Skin epidermis (tissue), 12 donors: Measurements from ENCODE around the gene ARHGAP4.

ENCODE experiments used
- H3K27ac ChIP-seq, 21 experiments: fragments of 200-600 bp; sonication (generic) in 11 of 21; one replicate each; pipeline ENCODE4 v1.5.0; 2020; ENCODE audit warnings: mild to moderate bottlenecking in 3 of 21, inconsistent platforms in 2 of 21, moderate library complexity in 2 of 21
- H3K4me3 ChIP-seq, 7 experiments: fragments of 200-600 bp; sonication (generic) in 2 of 7; one replicate each; pipeline ENCODE4 v1.5.0; 2020; ENCODE audit warnings: inconsistent platforms in 2 of 7, mild to moderate bottlenecking in 2 of 7, moderate library complexity in 1 of 7

Gene ARHGAP4

DNA sequence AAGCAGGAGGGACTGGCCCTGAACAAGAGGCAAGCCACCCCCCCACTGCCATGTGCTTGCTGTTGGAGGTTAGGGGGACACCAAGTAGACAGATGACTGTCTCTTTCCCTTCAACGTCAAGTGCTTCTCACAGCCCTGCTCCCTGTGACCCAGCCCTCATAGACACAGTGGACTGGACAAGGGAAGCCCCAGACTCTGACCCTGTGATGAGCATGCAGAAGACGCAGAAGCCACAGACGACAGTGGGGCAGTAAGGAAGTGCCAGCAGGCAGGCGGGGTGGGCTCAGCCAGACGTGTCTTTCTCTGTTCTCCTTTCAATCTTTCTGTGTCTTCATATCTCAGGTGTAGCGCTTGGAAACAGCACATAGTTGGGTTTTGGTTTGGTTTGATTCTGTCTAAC, 37.7 kb downstream of the ARHGAP4 start:
- Histone ChIP-seq H3K27ac (no peak overlapping the region), H3K4me3 (no peak overlapping the region)

DNA sequence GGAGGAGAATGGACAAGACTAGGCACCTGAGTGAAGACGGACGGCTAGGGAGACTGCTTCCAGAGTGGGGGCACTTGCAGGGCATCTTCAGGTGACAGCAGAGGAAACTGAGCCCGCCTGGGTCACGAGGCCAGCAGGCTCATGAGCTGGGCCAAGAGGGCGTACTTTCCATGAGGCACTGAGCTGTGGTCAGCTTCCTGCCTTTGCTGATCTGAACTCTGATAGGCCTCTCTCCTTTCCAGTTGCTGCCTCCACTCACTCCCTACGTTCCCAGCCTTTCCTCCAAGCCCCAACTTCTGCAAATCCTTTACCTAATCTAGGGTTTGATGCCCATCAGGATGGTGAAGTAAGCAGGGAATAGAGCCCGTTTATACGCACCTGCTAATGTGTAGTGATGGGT, 38.7 kb downstream of the ARHGAP4 start:
- no peak overlapping the region for H3K27ac ChIP-seq
- H3K4me3 ChIP-seq = no peak overlapping the region

DNA sequence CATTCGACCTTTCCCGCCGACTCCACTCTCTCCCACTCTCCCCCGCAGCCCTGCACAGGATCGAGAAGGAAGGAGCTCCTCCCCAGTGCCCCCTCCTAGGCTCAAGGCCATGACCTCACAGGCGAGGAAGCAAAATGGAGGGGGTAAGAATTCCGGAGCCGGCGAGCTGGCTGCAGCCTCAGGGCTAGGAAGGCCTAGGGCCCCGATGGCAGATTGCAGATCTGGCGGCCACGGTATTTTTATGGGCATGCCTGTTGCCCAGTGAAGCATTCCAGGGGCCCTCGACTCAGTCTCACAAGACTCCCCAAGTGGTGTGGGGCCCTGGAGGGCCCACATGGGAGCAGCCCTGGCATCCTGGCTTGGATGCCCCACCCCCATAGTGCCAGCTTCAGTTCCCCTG, 39.1 kb downstream of the ARHGAP4 start:
- no peak overlapping the region for H3K27ac ChIP-seq

DNA sequence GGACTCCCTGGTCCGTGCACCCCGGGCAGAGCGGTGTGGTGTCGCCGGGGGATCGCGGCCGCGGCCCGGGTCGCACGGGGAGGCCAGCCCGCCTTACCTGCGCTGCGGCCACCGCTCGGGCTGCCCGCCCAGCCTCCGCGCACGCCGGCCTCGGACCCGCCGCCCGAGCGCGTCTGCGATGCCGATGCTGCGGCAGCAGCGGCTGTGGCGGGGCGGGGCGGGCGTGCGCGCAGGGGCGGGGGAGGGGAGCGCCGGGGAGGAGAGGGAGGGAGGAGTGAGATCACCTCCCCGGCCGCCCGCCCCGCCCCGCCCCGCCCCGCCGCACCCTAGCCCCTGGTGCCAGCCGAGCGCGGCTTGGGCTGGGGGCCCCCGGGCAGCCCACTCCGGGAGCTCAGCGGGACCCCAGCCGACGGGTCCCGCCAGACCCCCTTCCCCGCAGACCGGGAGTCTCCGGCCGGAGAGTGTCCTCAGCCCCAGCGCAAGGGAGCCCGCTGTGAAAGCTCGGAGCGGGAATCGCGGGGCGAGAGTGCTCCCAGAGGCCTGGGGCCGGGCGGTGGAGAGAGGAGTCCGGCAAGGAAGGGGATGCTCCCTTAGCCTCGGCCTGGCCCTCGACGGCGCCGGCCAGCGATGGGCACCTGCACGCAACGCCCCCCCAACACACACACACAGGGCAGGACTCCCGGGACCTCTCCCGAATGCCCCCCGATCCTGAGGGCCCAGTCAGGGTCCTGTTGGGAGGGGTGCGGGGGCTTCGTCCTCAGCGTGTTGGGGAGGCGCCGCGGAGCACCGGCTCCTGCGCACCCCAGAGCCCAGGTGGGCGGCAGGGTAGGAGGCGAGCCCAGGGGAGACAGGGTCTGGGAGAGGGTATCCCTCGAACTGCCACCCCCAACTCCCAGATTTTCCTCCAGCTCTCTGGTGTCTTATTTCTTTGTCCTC, 39.8 kb downstream of the ARHGAP4 start, which contains the start of gene L1CAM:
L1CAM (minus strand) TSS at position 206 of the 936 bp plus-strand sequence. CDS start 10,337 bp downstream, outside the sequence.
- H3K27ac ChIP-seq = no peak within 1 kb of the TSS
- H3K4me3 ChIP-seq = peak within 1 kb of the TSS in 3 of 7 experiments; percentile 11 to 27 (median 14)

More for the DNA sequence above, 39.1 kb downstream of the ARHGAP4 start:
- no peak overlapping the region for H3K4me3 ChIP-seq

DNA sequence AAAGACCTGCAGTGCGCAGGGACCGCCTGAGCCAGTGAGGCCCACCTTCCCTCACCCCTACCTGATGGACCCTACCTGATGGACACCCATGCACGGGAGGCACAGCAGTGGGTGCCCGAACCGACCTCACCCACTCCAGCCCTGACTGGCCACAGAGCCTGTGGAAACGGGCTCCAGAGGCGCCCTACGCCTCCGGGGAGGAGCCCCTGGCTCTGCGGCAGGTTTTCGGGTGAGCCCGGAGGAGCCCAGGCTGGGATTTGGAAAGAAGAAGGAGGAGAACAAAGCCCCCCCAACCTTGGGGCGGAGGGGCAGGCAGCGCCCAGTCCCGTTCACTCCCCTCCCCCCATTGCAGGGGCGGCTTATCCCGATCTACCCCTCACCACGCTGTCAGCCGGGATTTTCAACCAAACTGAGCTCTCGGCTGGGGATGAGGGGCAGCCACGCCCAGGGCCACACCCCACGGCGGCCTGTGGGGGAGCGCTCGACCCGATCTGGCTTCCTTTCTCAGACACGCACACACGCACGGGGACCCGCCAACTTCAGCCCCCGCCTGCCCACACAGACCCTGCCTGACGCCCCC, 40.8 kb downstream of the ARHGAP4 start:
- Histone ChIP-seq H3K4me3 (peak overlapping the region in 3 of 7 experiments; percentile 11 to 27 (median 14)), H3K27ac (no peak overlapping the region)

DNA sequence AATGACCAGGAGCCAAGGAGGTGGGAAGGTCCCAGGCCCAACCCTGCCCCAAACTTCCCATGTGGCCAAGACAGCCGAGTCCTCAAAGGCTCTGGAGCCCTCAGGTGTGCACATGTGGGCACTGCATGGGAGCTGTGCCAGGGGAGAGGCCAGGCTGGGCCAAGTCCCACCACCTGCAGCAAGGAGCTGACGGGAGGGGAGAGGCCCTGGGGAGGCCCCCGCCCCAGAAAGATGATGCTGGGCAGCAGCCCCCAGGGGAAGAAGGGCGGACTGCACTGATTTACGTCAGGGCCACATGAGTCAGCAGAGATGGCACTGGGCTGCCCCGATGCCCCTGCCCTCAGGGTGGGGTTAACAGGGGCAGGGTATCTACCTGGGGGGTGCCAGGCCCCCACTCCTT, 41.5 kb downstream of the ARHGAP4 start:
- no peak overlapping the region for H3K27ac ChIP-seq
- no peak overlapping the region for H3K4me3 ChIP-seq

DNA sequence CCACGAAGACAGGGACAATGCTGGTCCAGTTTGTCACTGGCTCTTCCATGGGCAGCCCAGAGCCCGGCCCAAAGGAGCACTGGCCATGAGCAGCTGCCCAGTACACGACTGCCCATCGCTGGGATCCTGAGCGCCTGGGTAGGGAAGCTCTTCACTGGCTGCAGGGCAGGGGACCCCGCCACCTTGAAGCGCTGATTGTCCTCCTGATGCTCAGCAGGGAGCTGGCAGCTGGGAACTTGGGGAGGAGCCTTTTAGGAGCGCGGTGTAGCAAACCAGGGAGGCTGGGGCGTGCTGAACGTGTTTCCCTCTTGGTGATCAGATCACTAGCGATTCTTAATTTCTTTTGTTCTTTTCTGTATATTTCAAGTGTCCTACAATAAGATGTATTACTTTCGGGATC, 41.9 kb downstream of the ARHGAP4 start:
- H3K27ac ChIP-seq = no peak overlapping the region
- H3K4me3 ChIP-seq = no peak overlapping the region

DNA sequence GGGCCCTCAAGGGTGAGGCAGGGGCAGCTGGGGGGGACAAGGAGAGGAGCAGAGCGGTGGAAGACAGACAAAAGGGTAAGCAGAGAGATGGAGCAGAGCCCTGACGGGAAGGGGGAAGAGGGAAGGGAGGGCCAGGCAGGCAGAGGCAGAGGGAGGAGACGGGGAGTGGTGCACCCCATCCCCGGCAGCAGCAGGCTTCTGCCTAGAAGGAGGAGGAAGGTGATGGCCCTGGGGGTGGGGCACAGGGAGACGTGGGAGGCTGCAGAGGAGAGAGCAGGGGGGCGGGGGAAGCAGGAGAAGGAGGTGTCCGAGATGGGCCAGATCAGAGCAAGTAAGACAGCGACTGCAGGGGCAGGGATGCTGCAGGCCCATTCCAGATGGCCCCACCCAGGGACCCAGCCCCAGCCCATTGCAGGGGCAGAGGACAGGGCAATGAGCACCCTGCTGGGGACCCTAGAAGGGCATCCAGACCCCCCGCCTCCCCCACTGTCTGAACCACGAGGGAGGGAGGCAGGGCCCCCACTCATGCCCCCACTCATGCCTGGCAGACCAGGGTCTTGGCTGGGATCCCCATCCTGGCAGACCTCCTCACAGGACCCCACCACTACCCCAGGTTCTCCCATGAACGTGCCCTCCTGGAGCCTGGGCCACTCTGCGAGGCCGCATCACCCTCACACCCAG, 42.8 kb downstream of the ARHGAP4 start:
- Histone ChIP-seq H3K27ac (no peak overlapping the region), H3K4me3 (no peak overlapping the region)

DNA sequence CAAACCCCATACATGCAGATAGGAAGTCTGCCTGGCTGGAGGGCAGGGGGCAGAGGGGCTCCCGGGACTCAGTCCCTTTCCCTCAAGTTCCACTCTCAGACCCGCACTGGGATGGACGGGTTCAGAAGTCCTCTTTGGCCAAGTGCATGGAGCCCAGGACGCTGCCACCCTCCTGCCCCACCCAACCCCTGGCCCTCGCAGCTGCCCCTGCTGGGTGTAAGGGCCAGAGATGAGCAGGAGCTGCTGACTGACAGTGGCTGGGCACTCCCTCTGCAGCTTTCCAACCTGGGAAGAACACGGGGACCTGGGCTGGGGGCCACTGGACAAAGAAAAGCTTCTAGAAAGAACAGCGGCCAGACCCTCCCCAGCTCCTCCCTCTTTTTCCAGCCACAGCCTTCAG, 43.5 kb downstream of the ARHGAP4 start:
- Histone ChIP-seq H3K27ac (no peak overlapping the region), H3K4me3 (no peak overlapping the region)

DNA sequence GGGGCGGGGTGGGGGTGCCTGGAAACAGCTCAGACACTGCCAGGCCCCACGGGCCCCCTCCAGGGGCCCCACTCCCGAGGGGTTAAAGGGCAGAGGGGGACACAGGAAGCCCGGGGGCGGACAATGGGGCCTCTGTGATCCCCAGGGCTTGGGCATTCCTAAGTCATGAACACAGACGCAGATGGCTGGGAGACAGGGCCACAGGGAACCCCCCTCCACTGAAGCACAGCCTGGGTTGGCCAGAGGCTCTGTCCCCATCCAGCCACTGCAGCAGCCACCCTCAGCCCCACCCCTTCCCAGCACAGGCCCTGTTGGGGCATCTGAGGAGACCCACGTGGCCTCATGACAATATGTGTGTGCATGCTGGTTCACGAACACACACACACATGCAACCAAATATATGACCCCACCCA, 44.0 kb downstream of the ARHGAP4 start:
- Histone ChIP-seq H3K27ac (no peak overlapping the region), H3K4me3 (no peak overlapping the region)

DNA sequence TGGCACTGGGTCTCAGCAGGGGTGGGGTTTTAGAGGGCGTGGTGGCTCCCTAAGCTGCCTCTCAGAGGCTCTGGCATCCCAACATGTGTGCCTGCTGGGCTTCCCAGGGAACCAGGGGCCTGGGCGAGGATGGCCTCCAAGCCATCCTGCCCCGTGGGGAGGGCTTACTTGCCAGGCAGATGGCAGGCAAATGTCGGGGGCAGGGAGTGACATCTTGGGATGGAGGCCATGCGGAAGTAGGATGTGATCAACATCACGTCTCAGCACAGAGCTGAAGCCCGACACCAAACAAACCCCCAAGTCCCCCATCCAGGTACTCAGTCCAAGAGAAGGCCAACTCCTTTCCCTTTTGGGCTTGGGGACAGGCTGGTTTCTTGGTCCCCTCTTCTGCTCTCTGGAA, 44.8 kb downstream of the ARHGAP4 start:
- Histone ChIP-seq H3K4me3 (no peak overlapping the region), H3K27ac (no peak overlapping the region)

DNA sequence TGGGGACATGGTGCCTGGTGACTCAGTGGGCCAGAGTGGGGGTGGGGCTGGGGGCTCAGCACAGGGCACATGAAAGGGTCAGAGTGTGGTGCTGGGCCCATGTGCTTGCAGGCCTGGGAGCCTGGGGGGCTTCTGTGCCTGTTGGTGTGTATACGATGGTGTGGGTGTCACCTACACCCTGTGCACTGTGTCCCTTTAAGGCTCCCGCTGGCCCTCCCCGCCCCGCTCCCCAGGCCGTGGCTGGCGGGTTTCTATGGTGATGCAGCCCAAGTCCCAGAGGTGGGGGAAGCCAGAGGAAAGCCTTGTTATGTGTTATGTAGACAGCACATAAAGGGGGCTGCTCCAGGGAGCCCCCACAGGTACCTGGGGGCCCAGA, 45.6 kb downstream of the ARHGAP4 start:
- H3K4me3 ChIP-seq = no peak overlapping the region
- no peak overlapping the region for H3K27ac ChIP-seq

DNA sequence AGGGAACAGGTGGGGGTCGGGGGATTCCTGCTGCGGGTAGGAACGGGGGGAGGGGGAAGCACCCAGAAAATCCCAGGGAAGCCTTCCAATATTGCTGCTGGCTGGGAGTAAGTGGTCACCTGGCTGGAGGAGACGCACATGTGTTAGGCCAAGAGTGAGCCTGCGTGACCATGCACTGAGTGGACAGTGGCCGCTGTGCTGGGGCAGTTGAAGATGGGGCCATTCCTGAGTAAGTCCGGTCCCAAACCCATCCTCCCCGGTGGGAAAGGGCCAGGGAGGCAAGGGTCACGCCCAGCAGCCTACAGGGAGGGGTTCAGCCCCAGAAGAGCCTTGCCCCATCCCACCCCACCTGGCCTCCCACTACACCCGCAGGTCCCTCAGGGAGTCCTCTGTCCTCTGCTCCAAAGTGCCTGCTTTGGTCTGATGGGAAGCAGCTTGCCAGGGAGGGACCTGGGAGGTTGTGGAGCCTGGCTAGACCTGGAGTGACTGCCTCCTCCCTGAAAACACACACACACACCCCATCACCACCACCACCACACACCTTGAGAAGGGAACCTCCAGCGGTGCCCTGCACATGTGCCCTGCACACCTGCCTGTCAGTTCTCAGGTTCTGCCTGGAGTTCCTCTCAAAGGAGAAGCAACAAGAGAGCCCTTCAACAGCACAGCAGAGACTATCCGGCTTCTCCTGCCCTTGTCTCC, 46.2 kb downstream of the ARHGAP4 start:
- no peak overlapping the region for H3K4me3 ChIP-seq
- no peak overlapping the region for H3K27ac ChIP-seq

DNA sequence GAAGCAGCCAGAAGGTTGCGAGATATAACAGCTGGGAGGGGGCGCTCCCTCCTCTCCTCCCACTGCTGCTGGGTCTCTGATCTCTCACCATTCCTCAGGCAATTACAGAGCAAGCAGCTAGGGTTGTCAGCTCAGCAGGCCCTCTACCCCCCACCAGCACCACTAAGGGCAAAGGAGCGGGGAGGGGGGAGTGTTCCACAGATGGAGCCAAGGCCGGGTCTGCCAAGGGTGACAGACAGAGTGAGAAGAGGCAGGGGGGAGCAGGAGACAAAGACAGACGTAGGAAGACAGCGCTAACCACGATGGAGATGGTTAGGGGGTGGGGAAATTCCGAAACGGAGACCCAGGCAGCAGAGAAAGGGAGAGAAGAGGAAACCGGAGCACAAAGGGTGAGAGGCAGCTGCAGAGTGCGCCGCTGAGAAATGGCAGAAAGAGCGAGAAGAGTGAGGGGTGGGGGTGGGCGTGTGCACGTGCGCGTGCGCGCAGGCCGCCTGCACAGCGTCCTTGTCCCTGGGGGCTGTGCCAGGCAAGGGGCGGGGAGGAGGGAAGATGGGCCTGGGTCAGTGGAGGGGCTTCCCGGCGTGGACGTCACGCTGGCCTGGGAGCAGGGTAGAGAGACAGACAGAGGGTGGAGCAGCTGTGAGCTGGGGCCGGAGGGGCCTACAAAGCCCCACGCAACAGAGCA, 47.0 kb downstream of the ARHGAP4 start:
- Histone ChIP-seq H3K4me3 (no peak overlapping the region), H3K27ac (no peak overlapping the region)

DNA sequence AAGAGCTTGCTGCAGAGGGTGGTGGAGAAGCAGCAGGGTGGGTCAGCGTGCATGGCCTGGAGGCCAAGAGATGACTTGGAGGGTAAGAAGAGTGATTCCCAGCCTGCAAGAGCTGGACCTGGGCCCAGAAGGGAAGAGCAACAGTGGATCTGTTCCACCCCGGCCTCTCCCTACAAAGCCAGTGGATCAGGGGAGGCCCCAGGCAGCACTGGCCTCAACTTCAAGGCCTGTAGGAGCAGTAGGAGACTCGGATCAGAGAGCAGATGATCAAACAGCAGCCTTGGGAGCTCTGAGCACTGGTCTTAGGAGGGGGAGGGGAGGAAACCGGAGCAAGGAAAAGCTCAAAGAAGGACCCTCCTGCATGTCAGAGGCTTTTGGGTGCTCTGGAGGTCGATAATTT, 47.7 kb downstream of the ARHGAP4 start:
- H3K27ac ChIP-seq = no peak overlapping the region
- no peak overlapping the region for H3K4me3 ChIP-seq

DNA sequence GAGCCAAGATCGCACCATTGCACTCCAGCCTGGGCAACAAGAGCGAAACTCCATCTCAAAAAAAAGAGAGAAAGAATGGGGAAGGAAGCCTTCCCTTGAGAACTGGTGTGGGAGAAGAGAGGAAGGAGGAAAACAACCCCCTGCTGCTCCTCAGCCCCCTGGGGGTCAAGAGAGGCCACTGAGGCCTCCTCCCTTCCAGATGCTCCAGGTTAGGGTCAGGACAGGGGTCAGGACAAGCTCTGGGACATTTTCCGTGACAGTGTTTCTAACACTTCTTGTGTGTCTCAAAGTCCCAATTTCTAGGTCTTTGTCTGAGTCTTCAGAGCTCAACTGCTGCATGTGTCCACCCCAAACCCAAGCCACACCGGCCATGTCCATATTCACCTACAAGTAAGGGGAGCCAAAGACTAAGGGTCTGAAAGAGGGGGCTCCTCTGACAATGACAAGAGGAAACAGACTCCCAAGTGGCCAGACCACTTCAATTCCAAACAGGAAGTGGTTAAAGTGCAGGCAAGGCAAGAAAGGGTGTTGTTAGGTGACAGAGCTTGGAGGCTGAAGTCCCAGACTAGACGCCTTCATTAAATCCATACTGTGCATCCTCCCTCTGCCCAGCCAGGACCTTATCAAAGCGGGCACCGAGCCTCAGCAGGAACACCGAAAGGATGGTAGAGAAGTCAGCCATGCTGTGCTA, 48.3 kb downstream of the ARHGAP4 start:
- H3K27ac ChIP-seq = no peak overlapping the region
- no peak overlapping the region for H3K4me3 ChIP-seq

DNA sequence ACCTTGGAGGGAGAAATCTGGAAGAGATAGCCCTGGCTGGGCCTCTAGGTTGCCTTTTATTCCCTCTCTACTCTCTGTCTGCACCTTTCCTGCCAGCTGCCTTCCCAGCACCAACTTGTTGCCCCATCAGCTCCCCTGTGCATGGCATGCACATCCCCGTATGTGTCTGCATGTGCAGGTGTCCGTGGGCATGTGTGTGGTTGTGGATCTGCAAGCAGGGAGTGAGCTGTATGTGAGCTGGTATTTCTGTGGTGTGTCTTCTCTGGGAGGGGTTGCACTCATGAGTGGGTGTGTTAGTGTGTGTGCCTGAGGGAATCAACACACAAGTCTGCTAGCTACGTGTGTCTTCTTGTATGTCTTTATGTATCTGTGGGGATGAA, 50.0 kb downstream of the ARHGAP4 start:
- Histone ChIP-seq H3K4me3 (no peak overlapping the region), H3K27ac (no peak overlapping the region)

DNA sequence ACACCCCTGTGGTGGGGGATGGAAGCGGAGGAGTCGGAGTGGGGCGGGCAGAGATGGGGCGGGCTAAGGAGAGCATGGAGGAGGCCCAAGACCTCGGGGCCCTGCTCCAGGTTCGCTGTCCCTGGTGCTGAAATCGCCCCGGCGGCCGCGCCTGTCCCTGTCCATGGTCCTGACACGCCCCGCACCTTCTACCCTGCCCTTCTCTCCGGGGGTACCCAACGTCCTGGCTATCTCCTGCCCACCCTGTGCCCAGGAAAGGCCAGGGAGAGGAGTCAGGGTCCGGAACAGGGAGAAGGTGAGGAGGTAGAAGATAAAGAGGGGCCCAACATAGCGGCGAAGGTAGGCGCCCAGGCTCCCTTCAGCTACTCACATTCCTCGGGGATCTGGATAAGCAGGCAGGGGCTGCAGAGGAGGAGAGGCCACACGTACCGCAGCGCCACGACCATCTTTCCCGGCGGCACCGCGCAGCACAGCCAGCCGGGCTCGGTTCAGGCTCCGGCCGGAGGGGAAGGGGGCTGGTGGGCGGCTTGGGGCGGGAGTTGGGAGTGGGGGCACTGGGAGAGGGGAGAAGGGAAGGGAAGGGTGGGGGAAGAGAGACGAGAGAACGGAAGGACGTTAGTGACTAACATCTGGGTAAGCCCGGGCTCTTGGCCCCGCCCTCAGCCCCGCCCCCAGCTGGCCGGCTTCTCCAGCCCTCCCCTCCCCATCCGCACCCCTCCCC, 50.5 kb downstream of the ARHGAP4 start:
- Histone ChIP-seq H3K4me3 (no peak overlapping the region), H3K27ac (no peak overlapping the region)
